Measurements from ENCODE around the gene MT1M.

- TF ChIP-seq POLR2A (IDR thresholded peaks at IDR 0.05; ENCODE audit: borderline replicate concordance, extremely low read depth, insufficient read depth, insufficient read length) (no peak), ZNF274 (IDR thresholded peaks at IDR 0.05; ENCODE audit: low read depth, low read length) (no peak), CTCF (IDR thresholded peaks at IDR 0.05 in 2 of 3, conservative IDR thresholded peaks at IDR 0.05 in 1 of 3; ENCODE audit: borderline replicate concordance in 1 of 3, insufficient read depth in 1 of 3, low read depth in 2 of 3, low read length in 2 of 3) (no peak), EZH2 (IDR thresholded peaks at IDR 0.05) (no peak), POLR2AphosphoS5 (IDR thresholded peaks at IDR 0.05; ENCODE audit: low read depth, low read length) (no peak), EZH2phosphoT487 (IDR thresholded peaks at IDR 0.05; ENCODE audit: borderline replicate concordance) (no peak), EGR1 (IDR thresholded peaks at IDR 0.05; ENCODE audit: low read depth) (no peak)
These were observed 32.0 kb downstream of the MT1M start for GRCh38 chr16:56664506-56664905.
